Loucy (cell line): Measurements from ENCODE around the gene TNS3.

ENCODE experiments used
- H2AFZ ChIP-seq: fragments of 200-600 bp; sonication (generic); 2 replicates; pipeline ENCODE4 v1.6.0; 2016; ENCODE audit warnings: antibody characterized with exemption, mild to moderate bottlenecking, low read length, moderate library complexity
- H3F3A ChIP-seq: fragments of 200-600 bp; 2 replicates; pipeline ENCODE4 v1.6.0; 2016; ENCODE audit warnings: antibody characterized with exemption, low read depth, mild to moderate bottlenecking
- H3K27me3 ChIP-seq: fragments of 200-600 bp; sonication (generic); 2 replicates; pipeline ENCODE4 v1.6.1; 2014; ENCODE audit warnings: low read length, mild to moderate bottlenecking; ENCODE audit not compliant: insufficient read depth, poor library complexity, severe bottlenecking
- H3K36me3 ChIP-seq: fragments of 200-600 bp; sonication (generic); 2 replicates; pipeline ENCODE4 v1.6.1; 2016; ENCODE audit warnings: low read length; ENCODE audit not compliant: insufficient read depth
- H3K4me1 ChIP-seq: fragments of 200-600 bp; sonication (generic); 2 replicates; pipeline ENCODE4 v1.5.1; 2014; ENCODE audit warnings: low read length, mild to moderate bottlenecking; ENCODE audit not compliant: insufficient read depth, poor library complexity, severe bottlenecking
- H3K4me2 ChIP-seq: fragments of 200-600 bp; sonication (generic); 2 replicates; pipeline ENCODE4 v1.6.0; 2014; ENCODE audit warnings: antibody characterized with exemption, low read length, low read depth, mild to moderate bottlenecking; ENCODE audit not compliant: poor library complexity, severe bottlenecking
- H3K4me3 ChIP-seq: fragments of 200-600 bp; sonication (generic); 2 replicates; pipeline ENCODE4 v1.5.1; 2014; ENCODE audit warnings: low read length, mild to moderate bottlenecking, mixed read lengths; ENCODE audit not compliant: poor library complexity, severe bottlenecking
- H3K79me2 ChIP-seq: fragments of 200-600 bp; sonication (generic); 2 replicates; pipeline ENCODE4 v1.6.1; 2014; ENCODE audit warnings: low read length; ENCODE audit not compliant: insufficient read depth
- H3K9ac ChIP-seq: fragments of 200-600 bp; sonication (generic); 2 replicates; pipeline ENCODE4 v1.6.0; 2014; ENCODE audit warnings: mild to moderate bottlenecking, low read depth, low read length, moderate library complexity; ENCODE audit not compliant: poor library complexity, severe bottlenecking
- H3K9me2 ChIP-seq: fragments of 200-600 bp; sonication (generic); replicated peaks from 2 replicates; pipeline ENCODE4 v1.6.1; 2016; ENCODE audit warnings: low read depth, low read length, mixed read lengths
- H3K9me3 ChIP-seq: fragments of 200-600 bp; sonication (generic); 2 replicates; pipeline ENCODE4 v1.6.1; 2014; ENCODE audit warnings: mild to moderate bottlenecking, antibody characterized with exemption, low read length, low read depth; ENCODE audit not compliant: insufficient read depth
- H4K20me1 ChIP-seq: fragments of 200-600 bp; sonication (generic); 2 replicates; pipeline ENCODE4 v1.6.0; 2014; ENCODE audit warnings: antibody characterized with exemption, low read length, mild to moderate bottlenecking; ENCODE audit not compliant: insufficient read depth, poor library complexity, severe bottlenecking
- EZH2phosphoT487 ChIP-seq: fragments of 200-600 bp; IDR thresholded peaks from 2 replicates; pipeline ENCODE4 v1.6.1; 2018; ENCODE audit warnings: antibody characterized with exemption, mild to moderate bottlenecking, moderate library complexity, borderline replicate concordance
- TF ChIP-seq, protein P1 (sequence below): fragments of 200-600 bp; sonication (generic); conservative IDR thresholded peaks from 2 replicates; pipeline ENCODE4 v1.5.1; 2014; ENCODE audit warnings: mild to moderate bottlenecking, antibody characterized with exemption, low read length

TNS3 gene

GRCh38 chr7:47574482-47575329 is 7.2 kb downstream of the TNS3 start:
- Histone ChIP-seq H3K9ac (no peak overlapping the region), H2AFZ (no peak overlapping the region), H3K79me2 (no peaks in the 10 kb centered on the region)

DNA sequence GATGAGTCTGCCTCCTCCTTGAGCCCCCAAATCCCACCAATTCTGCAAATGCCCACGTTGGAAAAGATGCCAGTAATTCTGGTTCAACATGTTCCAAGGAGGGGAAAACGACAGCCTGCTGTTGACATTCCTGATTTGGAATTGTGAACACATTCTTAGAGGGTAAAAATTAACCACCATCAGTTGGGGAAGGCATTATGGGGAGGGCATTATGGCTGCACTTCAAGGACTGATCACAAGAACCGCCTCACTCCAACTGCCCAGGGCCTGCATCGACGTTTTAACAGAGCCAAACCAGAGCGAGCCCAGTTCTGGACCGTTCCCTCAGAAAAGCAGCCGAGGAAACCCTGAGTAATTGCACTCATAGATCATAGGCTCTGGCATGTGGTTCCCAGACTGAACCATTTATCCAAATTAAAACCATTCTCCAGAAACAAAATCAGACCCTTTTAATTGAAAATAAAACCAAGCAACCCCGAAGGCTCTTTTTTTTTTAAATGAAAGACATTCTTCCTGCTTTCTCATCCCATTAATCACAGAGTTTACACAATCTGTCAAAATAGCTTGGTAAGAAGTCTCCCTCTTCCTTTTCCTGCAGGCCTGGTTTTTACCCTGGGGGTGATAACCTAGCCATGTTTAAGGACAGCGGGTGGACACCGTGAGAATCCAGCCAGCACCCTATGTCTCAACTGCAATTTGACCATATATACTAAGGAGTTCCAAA is 8.0 kb downstream of the TNS3 start:
- Histone ChIP-seq H3K27me3 (no peaks in the 10 kb centered on the region), H3K36me3 (no peaks in the 10 kb centered on the region), H3K79me2 (no peaks in the 10 kb centered on the region), H3F3A (no peaks in the 10 kb centered on the region), H4K20me1 (no peaks in the 10 kb centered on the region), H3K4me2 (no peak overlapping the region), H3K4me1 (no peaks in the 10 kb centered on the region), H3K9me3 (no peaks in the 10 kb centered on the region), H2AFZ (no peak overlapping the region), H3K9me2 (no peaks in the 10 kb centered on the region), H3K4me3 (no peak overlapping the region), H3K9ac (no peak overlapping the region)
- TF ChIP-seq, protein P1, sequence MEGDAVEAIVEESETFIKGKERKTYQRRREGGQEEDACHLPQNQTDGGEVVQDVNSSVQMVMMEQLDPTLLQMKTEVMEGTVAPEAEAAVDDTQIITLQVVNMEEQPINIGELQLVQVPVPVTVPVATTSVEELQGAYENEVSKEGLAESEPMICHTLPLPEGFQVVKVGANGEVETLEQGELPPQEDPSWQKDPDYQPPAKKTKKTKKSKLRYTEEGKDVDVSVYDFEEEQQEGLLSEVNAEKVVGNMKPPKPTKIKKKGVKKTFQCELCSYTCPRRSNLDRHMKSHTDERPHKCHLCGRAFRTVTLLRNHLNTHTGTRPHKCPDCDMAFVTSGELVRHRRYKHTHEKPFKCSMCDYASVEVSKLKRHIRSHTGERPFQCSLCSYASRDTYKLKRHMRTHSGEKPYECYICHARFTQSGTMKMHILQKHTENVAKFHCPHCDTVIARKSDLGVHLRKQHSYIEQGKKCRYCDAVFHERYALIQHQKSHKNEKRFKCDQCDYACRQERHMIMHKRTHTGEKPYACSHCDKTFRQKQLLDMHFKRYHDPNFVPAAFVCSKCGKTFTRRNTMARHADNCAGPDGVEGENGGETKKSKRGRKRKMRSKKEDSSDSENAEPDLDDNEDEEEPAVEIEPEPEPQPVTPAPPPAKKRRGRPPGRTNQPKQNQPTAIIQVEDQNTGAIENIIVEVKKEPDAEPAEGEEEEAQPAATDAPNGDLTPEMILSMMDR = no peak
- TF ChIP-seq EZH2phosphoT487 = no peak

More at GRCh38 chr7:47574482-47575329, 7.2 kb downstream of the TNS3 start:
- no peaks in the 10 kb centered on the region for H3F3A ChIP-seq
- no peak overlapping the region for H3K4me2 ChIP-seq
- H3K9me3 ChIP-seq = no peaks in the 10 kb centered on the region
- H4K20me1 ChIP-seq = no peaks in the 10 kb centered on the region
- TF ChIP-seq, protein P1 = no peak
- no peak for TF ChIP-seq EZH2phosphoT487
- H3K4me3 ChIP-seq = no peak overlapping the region
- H3K36me3 ChIP-seq = no peaks in the 10 kb centered on the region
- no peaks in the 10 kb centered on the region for H3K27me3 ChIP-seq
- no peaks in the 10 kb centered on the region for H3K4me1 ChIP-seq
- no peaks in the 10 kb centered on the region for H3K9me2 ChIP-seq

DNA sequence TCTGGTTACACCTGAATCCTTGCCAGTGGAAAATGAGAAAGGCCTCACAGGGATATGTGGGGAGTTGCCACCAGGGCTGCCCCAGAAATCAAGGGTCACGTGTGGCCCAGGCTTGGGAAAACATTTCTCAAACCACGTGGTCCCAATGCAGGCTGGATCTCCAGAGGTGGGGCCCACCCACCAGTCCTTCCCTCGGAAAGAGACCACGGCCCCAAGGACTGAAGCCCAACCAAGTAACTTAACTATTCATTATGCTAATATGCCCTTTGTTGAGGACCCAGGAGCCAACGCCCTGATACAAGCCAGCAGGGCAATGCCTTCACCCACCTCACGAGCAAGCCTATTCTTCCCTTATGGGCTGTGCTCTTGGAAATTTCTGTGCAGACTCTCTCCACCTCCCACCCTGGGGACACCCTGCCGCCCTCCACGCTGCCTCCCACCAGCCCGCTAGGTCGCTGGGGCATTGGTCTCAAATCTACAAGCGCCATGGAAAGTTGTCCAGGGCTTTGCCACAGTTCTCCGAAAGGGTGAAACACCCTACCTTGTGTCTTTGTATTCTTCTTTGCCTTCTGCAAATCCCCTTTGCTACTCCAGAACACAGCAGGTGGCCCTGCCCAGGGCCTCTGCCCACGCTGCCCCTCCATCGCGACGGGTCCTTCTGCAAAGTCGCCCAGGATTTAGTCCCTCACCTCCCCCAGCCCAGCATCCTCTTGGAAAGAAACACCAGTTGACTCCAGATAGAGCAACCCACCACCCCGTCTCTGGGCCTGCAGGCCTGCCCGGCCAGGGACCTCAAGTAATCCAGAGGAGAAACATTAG is 8.8 kb downstream of the TNS3 start:
- Histone ChIP-seq H3K27me3 (no peaks in the 10 kb centered on the region), H3K36me3 (no peaks in the 10 kb centered on the region), H3K79me2 (no peaks in the 10 kb centered on the region), H3K9me2 (no peaks in the 10 kb centered on the region), H3F3A (no peaks in the 10 kb centered on the region), H4K20me1 (no peaks in the 10 kb centered on the region), H3K4me1 (no peaks in the 10 kb centered on the region), H3K9me3 (no peaks in the 10 kb centered on the region), H3K4me3 (no peak overlapping the region), H3K9ac (no peak overlapping the region), H3K4me2 (no peak overlapping the region), H2AFZ (no peak overlapping the region)
- TF ChIP-seq EZH2phosphoT487 = no peak
- TF ChIP-seq, protein P1 = no peak
